HepG2 (cell line): ENCODE measurements around the gene RP2. TPM values are rescaled to one million over a fixed set of nuclear protein-coding genes. Genes with fewer than 3 reads are reported as not detected.

Source experiments
- AHDC1 ChIP-seq: sonication (generic); formaldehyde crosslinking; IDR thresholded peaks from 2 replicates; pipeline ENCODE4 v1.5.1; 2020; ENCODE audit warnings: mild to moderate bottlenecking, missing genetic modification reagents, borderline replicate concordance
- ATF7-NPFF ChIP-seq: sonication (generic); formaldehyde crosslinking; IDR thresholded peaks from 2 replicates; pipeline ENCODE4 v1.8.1; 2023; ENCODE audit warnings: mild to moderate bottlenecking, low read depth, missing genetic modification reagents, moderate library complexity
- CEBPB ChIP-seq: IDR thresholded peaks from 2 replicates; pipeline ENCODE4 v1.6.1; 2011; ENCODE audit warnings: low read depth, low read length, improper control_type of control experiment, borderline replicate concordance
- CREB3 ChIP-seq: sonication (generic); formaldehyde crosslinking; IDR thresholded peaks from 2 replicates; pipeline ENCODE4 v1.5.0; 2020; ENCODE audit warnings: missing genetic modification reagents
- FOXM1 ChIP-seq: sonication (generic); formaldehyde crosslinking; IDR thresholded peaks from 2 replicates; pipeline ENCODE4 v1.5.0; 2020; ENCODE audit warnings: missing genetic modification reagents
- GATA4 ChIP-seq: sonication (generic); IDR thresholded peaks from 2 replicates; pipeline ENCODE4 v1.6.1; 2016; ENCODE audit warnings: antibody characterized with exemption, low read depth, borderline replicate concordance
- PHF20 ChIP-seq: sonication (generic); formaldehyde crosslinking; IDR thresholded peaks from 2 replicates; pipeline ENCODE4 v1.5.0; 2020; ENCODE audit warnings: mild to moderate bottlenecking, missing genetic modification reagents
- RCOR2 ChIP-seq: IDR thresholded peaks from 2 replicates; pipeline ENCODE4 v1.6.1; 2016; ENCODE audit warnings: missing biosample characterization, missing genetic modification reagents
- ZBTB8A ChIP-seq: sonication (generic); formaldehyde crosslinking; IDR thresholded peaks from 2 replicates; pipeline ENCODE4 v1.4.0; 2020; ENCODE audit warnings: mild to moderate bottlenecking, low read depth, missing genetic modification reagents, borderline replicate concordance
- ZNF205 ChIP-seq: IDR thresholded peaks from 2 replicates; pipeline ENCODE4 v1.6.1; 2018; ENCODE audit warnings: missing biosample characterization, missing genetic modification reagents
- ZNF260 ChIP-seq: sonication (generic); formaldehyde crosslinking; IDR thresholded peaks from 2 replicates; pipeline ENCODE4 v1.4.0; 2020; ENCODE audit warnings: missing genetic modification reagents, low read depth, mild to moderate bottlenecking, borderline replicate concordance
- ZNF276 ChIP-seq: sonication (generic); formaldehyde crosslinking; IDR thresholded peaks from 2 replicates; pipeline ENCODE4 v1.4.0; 2020; ENCODE audit warnings: mild to moderate bottlenecking, low read depth, missing genetic modification reagents
- ZNF3 ChIP-seq: IDR thresholded peaks from 2 replicates; pipeline ENCODE4 v1.7.0; 2017; ENCODE audit warnings: inconsistent platforms
- ZNF383 ChIP-seq: sonication (generic); formaldehyde crosslinking; IDR thresholded peaks from 2 replicates; pipeline ENCODE4 v1.4.0; 2020; ENCODE audit warnings: missing genetic modification reagents, mild to moderate bottlenecking, borderline replicate concordance
- ZNF451 ChIP-seq: sonication (generic); formaldehyde crosslinking; IDR thresholded peaks from 2 replicates; pipeline ENCODE4 v1.5.0; 2020; ENCODE audit warnings: mild to moderate bottlenecking, missing genetic modification reagents
- ZNF512 ChIP-seq: sonication (generic); formaldehyde crosslinking; IDR thresholded peaks from 2 replicates; pipeline ENCODE4 v1.4.0; 2020; ENCODE audit warnings: mild to moderate bottlenecking, missing genetic modification reagents
- ZNF552 ChIP-seq: sonication (generic); formaldehyde crosslinking; IDR thresholded peaks from 2 replicates; pipeline ENCODE4 v1.9.0; 2022; ENCODE audit warnings: missing genetic modification reagents, mild to moderate bottlenecking, borderline replicate concordance
- ZNF691 ChIP-seq: sonication (generic); formaldehyde crosslinking; IDR thresholded peaks from 2 replicates; pipeline ENCODE4 v1.4.0; 2020; ENCODE audit warnings: missing genetic modification reagents, low read depth, mild to moderate bottlenecking, borderline replicate concordance
- polyA plus RNA-seq, 8 experiments: library from polyadenylated mRNA; depleted of rRNA in 3 of 8; stranded (reverse) in 7 of 8; unstranded in 1 of 8; fragments of >200 nt; fragmentation: Illumina TruSeq in 4 of 8; extraction: Trizol in 4 of 8; gene quantifications; 2 replicates each; pipeline versions ENCODE4 v1.2.1 to v1.2.3, GENCODE V29; 2011 to 2016; ENCODE audit warnings: low read depth in 4 of 8, missing spikeins in 1 of 8, mixed read lengths in 1 of 8; ENCODE audit not compliant: insufficient read depth in 1 of 8
- total RNA-seq, 5 experiments: library from RNA; depleted of rRNA; stranded (reverse); fragments of >200 nt; fragmentation: Illumina TruSeq; extraction: Trizol; gene quantifications; 2 replicates each; pipeline ENCODE4 v1.2.3, GENCODE V29; 2016; ENCODE audit warnings: low read depth in 1 of 5

RP2 gene
- total and polyA plus RNA-seq, 2 of the 13 experiments (the other 11 are each of a cell fraction or from before 2014, with no cell fraction given), result 5.0 to 9.9 TPM

- 0 out of 2 replicates have a peak, but pooled peaks have one; percentile 41 for TF ChIP-seq CEBPB
- no peak for TF ChIP-seq ZBTB8A (CRISPR knock-in tag)
- no peak for TF ChIP-seq GATA4
- no peak for TF ChIP-seq ZNF205 (CRISPR knock-in tag)
- TF ChIP-seq ZNF276 (CRISPR knock-in tag), result no peak
- no peak for TF ChIP-seq ZNF383
- no peak for TF ChIP-seq ZNF3 (CRISPR knock-in tag)
- no peak for TF ChIP-seq ZNF552 (CRISPR knock-in tag)
- no peak for TF ChIP-seq ZNF451
- TF ChIP-seq AHDC1 (CRISPR knock-in tag), result no peak
- TF ChIP-seq ZNF260 (CRISPR knock-in tag), result no peak
- TF ChIP-seq ZNF512 (CRISPR knock-in tag), result no peak
- no peak for TF ChIP-seq FOXM1 (CRISPR knock-in tag)
- TF ChIP-seq ATF7-NPFF (CRISPR knock-in tag), result no peak
- peak; percentile 13; the same call in 1 of the 2 replicates for TF ChIP-seq ZNF691
- TF ChIP-seq PHF20 (CRISPR knock-in tag), result peak; percentile 60; the same call in 1 of the 2 replicates
- TF ChIP-seq CREB3 (CRISPR knock-in tag), result no peak
- TF ChIP-seq RCOR2 (CRISPR knock-in tag), result no peak
Observed at GRCh38 chrX:46836701-46837557, at the start of gene RP2 (continued).
